SK-N-SH treated with all-trans-retinoic acid at 6 μM for 48 hours (cell line): ENCODE measurements around the gene HACD4.

ENCODE experiments used
- ATAC-seq: fragments of 200-7000 bp; cut with Tn5 transposase; 3 replicates; pipeline ENCODE4 v1.9.1; 2020; ENCODE audit warnings: mild to moderate bottlenecking, moderate library complexity
- ARNTL ChIP-seq: fragments of 450-650 bp; formaldehyde crosslinking; IDR thresholded peaks from 2 replicates; pipeline ENCODE4 v1.5.0; 2020; ENCODE audit warnings: low read depth, mild to moderate bottlenecking, moderate library complexity, borderline replicate concordance
- BACH2 ChIP-seq: fragments of 250-450 bp; sonication (Bioruptor Pico); IDR thresholded peaks from 2 replicates; pipeline ENCODE4 v1.9.0; 2021; ENCODE audit warnings: mild to moderate bottlenecking, borderline replicate concordance
- CSDC2 ChIP-seq: fragments of 250-450 bp; sonication (Bioruptor Pico); IDR thresholded peaks from 2 replicates; pipeline ENCODE4 v1.5.0; 2020; ENCODE audit warnings: mild to moderate bottlenecking, moderate library complexity
- ESRRG ChIP-seq: fragments of 250-450 bp; sonication (Bioruptor Pico); IDR thresholded peaks from 2 replicates; pipeline ENCODE4 v1.6.1; 2021; ENCODE audit warnings: mild to moderate bottlenecking
- GLIS3 ChIP-seq: fragments of 250-450 bp; sonication (Bioruptor Pico); IDR thresholded peaks from 2 replicates; pipeline ENCODE4 v1.5.0; 2020; ENCODE audit warnings: mild to moderate bottlenecking, moderate library complexity
- ISL1 ChIP-seq: fragments of 250-450 bp; sonication (Bioruptor Pico); IDR thresholded peaks from 2 replicates; pipeline ENCODE4 v2.1.2; 2022; ENCODE audit warnings: mild to moderate bottlenecking, moderate library complexity
- OSR1 ChIP-seq: fragments of 250-450 bp; sonication (Bioruptor Pico); IDR thresholded peaks from 2 replicates; pipeline ENCODE4 v1.8.0; 2022; ENCODE audit warnings: moderate library complexity, mild to moderate bottlenecking, inconsistent platforms
- PPARA ChIP-seq: fragments of 250-450 bp; sonication (Bioruptor Pico); IDR thresholded peaks from 2 replicates; pipeline ENCODE4 v1.5.0; 2020; ENCODE audit warnings: mild to moderate bottlenecking, borderline replicate concordance
- RARB ChIP-seq: fragments of 250-450 bp; sonication (Bioruptor Pico); IDR thresholded peaks from 2 replicates; pipeline ENCODE4 v1.8.0; 2021; ENCODE audit warnings: mild to moderate bottlenecking, moderate library complexity
- SNAI2 ChIP-seq: fragments of 250-450 bp; sonication (Bioruptor Pico); IDR thresholded peaks from 2 replicates; pipeline ENCODE4 v1.5.0; 2020; ENCODE audit warnings: mild to moderate bottlenecking, moderate library complexity
- TCF4 ChIP-seq: fragments of 250-450 bp; sonication (Bioruptor Pico); IDR thresholded peaks from 2 replicates; pipeline ENCODE4 v1.8.0; 2021; ENCODE audit warnings: mild to moderate bottlenecking, moderate library complexity, borderline replicate concordance
- TOX ChIP-seq: fragments of 250-450 bp; sonication (Bioruptor Pico); IDR thresholded peaks from 2 replicates; pipeline ENCODE4 v1.8.0; 2021; ENCODE audit warnings: mild to moderate bottlenecking, moderate library complexity, borderline replicate concordance
- ZC3H10 ChIP-seq: fragments of 250-450 bp; sonication (Bioruptor Pico); IDR thresholded peaks from 2 replicates; pipeline ENCODE4 v1.5.1; 2021; ENCODE audit warnings: mild to moderate bottlenecking, moderate library complexity
- ZFP3 ChIP-seq: fragments of 250-450 bp; sonication (Bioruptor Pico); IDR thresholded peaks from 2 replicates; pipeline ENCODE4 v1.5.0; 2020; ENCODE audit warnings: mild to moderate bottlenecking, moderate library complexity
- ZFP30 ChIP-seq: fragments of 450-650 bp; formaldehyde crosslinking; IDR thresholded peaks from 2 replicates; pipeline ENCODE4 v1.5.0; 2022; ENCODE audit warnings: mild to moderate bottlenecking, moderate library complexity
- ZNF565 ChIP-seq: fragments of 450-650 bp; formaldehyde crosslinking; conservative IDR thresholded peaks from 2 replicates; pipeline ENCODE4 v1.5.0; 2020; ENCODE audit warnings: low read depth, mild to moderate bottlenecking, moderate library complexity
- ZNF70 ChIP-seq: fragments of 450-650 bp; formaldehyde crosslinking; IDR thresholded peaks from 2 replicates; pipeline ENCODE4 v1.5.0; 2020; ENCODE audit warnings: mild to moderate bottlenecking, moderate library complexity
- ZNF8 ChIP-seq: fragments of 450-650 bp; formaldehyde crosslinking; IDR thresholded peaks from 2 replicates; pipeline ENCODE4 v1.5.0; 2020; ENCODE audit warnings: mild to moderate bottlenecking, moderate library complexity
- TF ChIP-seq, protein P1 (sequence below): fragments of 250-450 bp; sonication (Bioruptor Pico); IDR thresholded peaks from 2 replicates; pipeline ENCODE4 v1.5.1; 2020; ENCODE audit warnings: low read depth, mild to moderate bottlenecking, moderate library complexity
- TF ChIP-seq, protein P2 (sequence below): fragments of 250-450 bp; sonication (Bioruptor Pico); IDR thresholded peaks from 2 replicates; pipeline ENCODE4 v1.5.0; 2020; ENCODE audit warnings: mild to moderate bottlenecking, moderate library complexity
- TF ChIP-seq, protein P3 (sequence below): fragments of 250-450 bp; sonication (Bioruptor Pico); IDR thresholded peaks from 2 replicates; pipeline ENCODE4 v1.8.0; 2021; ENCODE audit warnings: low read depth, mild to moderate bottlenecking, moderate library complexity, borderline replicate concordance
- TF ChIP-seq, protein P4 (sequence below): fragments of 250-450 bp; sonication (Bioruptor Pico); IDR thresholded peaks from 2 replicates; pipeline ENCODE4 v1.8.0; 2020; ENCODE audit warnings: mild to moderate bottlenecking, moderate library complexity, borderline replicate concordance
- TF ChIP-seq, protein P5 (sequence below): fragments of 250-450 bp; sonication (Bioruptor Pico); IDR thresholded peaks from 2 replicates; pipeline ENCODE4 v1.5.1; 2021; ENCODE audit warnings: mild to moderate bottlenecking, moderate library complexity

The HACD4 gene

DNA sequence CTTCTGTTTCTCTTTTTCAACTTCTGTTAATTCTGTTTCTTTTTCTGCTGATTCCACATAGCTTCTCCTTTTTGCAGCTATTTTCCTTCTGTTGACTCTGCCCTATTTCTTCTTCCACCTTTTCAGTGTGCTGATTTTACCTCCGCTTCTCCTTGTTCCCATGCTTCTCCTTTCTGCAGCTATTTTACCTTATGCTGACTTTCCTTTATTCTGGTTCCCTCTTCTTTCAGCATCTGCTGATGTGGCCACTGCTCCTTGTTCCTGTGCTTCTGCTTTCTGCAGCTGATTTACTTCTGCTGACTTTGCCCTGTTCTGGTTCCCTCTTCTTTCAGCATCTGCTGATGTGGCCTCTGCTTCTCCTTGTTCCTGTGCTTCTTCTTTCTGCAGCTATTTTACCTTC is 58.8 kb downstream of the HACD4 start:
- no peak for ATAC-seq
- TF ChIP-seq TCF4 (CRISPR knock-in tag), result no peak
- no peak for TF ChIP-seq GLIS3
- TF ChIP-seq ZNF70 (CRISPR knock-in tag), result no peak
- TF ChIP-seq BACH2 (CRISPR knock-in tag), result no peak
- TF ChIP-seq, protein P1, sequence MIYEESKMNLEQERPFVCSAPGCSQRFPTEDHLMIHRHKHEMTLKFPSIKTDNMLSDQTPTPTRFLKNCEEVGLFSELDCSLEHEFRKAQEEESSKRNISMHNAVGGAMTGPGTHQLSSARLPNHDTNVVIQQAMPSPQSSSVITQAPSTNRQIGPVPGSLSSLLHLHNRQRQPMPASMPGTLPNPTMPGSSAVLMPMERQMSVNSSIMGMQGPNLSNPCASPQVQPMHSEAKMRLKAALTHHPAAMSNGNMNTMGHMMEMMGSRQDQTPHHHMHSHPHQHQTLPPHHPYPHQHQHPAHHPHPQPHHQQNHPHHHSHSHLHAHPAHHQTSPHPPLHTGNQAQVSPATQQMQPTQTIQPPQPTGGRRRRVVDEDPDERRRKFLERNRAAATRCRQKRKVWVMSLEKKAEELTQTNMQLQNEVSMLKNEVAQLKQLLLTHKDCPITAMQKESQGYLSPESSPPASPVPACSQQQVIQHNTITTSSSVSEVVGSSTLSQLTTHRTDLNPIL (CRISPR knock-in tag), result no peak
- TF ChIP-seq ESRRG (CRISPR knock-in tag), result no peak
- no peak for TF ChIP-seq ZFP3 (CRISPR knock-in tag)
- TF ChIP-seq ZC3H10 (CRISPR knock-in tag), result no peak
- no peak for TF ChIP-seq OSR1 (CRISPR knock-in tag)
- TF ChIP-seq, protein P2, sequence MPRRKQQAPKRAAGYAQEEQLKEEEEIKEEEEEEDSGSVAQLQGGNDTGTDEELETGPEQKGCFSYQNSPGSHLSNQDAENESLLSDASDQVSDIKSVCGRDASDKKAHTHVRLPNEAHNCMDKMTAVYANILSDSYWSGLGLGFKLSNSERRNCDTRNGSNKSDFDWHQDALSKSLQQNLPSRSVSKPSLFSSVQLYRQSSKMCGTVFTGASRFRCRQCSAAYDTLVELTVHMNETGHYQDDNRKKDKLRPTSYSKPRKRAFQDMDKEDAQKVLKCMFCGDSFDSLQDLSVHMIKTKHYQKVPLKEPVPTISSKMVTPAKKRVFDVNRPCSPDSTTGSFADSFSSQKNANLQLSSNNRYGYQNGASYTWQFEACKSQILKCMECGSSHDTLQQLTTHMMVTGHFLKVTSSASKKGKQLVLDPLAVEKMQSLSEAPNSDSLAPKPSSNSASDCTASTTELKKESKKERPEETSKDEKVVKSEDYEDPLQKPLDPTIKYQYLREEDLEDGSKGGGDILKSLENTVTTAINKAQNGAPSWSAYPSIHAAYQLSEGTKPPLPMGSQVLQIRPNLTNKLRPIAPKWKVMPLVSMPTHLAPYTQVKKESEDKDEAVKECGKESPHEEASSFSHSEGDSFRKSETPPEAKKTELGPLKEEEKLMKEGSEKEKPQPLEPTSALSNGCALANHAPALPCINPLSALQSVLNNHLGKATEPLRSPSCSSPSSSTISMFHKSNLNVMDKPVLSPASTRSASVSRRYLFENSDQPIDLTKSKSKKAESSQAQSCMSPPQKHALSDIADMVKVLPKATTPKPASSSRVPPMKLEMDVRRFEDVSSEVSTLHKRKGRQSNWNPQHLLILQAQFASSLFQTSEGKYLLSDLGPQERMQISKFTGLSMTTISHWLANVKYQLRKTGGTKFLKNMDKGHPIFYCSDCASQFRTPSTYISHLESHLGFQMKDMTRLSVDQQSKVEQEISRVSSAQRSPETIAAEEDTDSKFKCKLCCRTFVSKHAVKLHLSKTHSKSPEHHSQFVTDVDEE (CRISPR knock-in tag), result no peak
- TF ChIP-seq, protein P3, sequence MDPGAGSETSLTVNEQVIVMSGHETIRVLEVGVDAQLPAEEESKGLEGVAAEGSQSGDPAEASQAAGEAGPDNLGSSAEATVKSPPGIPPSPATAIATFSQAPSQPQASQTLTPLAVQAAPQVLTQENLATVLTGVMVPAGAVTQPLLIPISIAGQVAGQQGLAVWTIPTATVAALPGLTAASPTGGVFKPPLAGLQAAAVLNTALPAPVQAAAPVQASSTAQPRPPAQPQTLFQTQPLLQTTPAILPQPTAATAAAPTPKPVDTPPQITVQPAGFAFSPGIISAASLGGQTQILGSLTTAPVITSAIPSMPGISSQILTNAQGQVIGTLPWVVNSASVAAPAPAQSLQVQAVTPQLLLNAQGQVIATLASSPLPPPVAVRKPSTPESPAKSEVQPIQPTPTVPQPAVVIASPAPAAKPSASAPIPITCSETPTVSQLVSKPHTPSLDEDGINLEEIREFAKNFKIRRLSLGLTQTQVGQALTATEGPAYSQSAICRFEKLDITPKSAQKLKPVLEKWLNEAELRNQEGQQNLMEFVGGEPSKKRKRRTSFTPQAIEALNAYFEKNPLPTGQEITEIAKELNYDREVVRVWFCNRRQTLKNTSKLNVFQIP (CRISPR knock-in tag), result no peak
- TF ChIP-seq ZNF565 (CRISPR knock-in tag), result no peak
- no peak for TF ChIP-seq ZFP30 (CRISPR knock-in tag)
- no peak for TF ChIP-seq ZNF8 (CRISPR knock-in tag)
- TF ChIP-seq, protein P4, sequence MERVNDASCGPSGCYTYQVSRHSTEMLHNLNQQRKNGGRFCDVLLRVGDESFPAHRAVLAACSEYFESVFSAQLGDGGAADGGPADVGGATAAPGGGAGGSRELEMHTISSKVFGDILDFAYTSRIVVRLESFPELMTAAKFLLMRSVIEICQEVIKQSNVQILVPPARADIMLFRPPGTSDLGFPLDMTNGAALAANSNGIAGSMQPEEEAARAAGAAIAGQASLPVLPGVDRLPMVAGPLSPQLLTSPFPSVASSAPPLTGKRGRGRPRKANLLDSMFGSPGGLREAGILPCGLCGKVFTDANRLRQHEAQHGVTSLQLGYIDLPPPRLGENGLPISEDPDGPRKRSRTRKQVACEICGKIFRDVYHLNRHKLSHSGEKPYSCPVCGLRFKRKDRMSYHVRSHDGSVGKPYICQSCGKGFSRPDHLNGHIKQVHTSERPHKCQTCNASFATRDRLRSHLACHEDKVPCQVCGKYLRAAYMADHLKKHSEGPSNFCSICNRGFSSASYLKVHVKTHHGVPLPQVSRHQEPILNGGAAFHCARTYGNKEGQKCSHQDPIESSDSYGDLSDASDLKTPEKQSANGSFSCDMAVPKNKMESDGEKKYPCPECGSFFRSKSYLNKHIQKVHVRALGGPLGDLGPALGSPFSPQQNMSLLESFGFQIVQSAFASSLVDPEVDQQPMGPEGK (CRISPR knock-in tag), result no peak
- no peak for TF ChIP-seq ISL1 (CRISPR knock-in tag)
- TF ChIP-seq, protein P5, sequence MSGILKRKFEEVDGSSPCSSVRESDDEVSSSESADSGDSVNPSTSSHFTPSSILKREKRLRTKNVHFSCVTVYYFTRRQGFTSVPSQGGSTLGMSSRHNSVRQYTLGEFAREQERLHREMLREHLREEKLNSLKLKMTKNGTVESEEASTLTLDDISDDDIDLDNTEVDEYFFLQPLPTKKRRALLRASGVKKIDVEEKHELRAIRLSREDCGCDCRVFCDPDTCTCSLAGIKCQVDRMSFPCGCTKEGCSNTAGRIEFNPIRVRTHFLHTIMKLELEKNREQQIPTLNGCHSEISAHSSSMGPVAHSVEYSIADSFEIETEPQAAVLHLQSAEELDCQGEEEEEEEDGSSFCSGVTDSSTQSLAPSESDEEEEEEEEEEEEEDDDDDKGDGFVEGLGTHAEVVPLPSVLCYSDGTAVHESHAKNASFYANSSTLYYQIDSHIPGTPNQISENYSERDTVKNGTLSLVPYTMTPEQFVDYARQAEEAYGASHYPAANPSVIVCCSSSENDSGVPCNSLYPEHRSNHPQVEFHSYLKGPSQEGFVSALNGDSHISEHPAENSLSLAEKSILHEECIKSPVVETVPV (CRISPR knock-in tag), result no peak
- TF ChIP-seq SNAI2 (CRISPR knock-in tag), result no peak
- no peak for TF ChIP-seq PPARA (CRISPR knock-in tag)

DNA sequence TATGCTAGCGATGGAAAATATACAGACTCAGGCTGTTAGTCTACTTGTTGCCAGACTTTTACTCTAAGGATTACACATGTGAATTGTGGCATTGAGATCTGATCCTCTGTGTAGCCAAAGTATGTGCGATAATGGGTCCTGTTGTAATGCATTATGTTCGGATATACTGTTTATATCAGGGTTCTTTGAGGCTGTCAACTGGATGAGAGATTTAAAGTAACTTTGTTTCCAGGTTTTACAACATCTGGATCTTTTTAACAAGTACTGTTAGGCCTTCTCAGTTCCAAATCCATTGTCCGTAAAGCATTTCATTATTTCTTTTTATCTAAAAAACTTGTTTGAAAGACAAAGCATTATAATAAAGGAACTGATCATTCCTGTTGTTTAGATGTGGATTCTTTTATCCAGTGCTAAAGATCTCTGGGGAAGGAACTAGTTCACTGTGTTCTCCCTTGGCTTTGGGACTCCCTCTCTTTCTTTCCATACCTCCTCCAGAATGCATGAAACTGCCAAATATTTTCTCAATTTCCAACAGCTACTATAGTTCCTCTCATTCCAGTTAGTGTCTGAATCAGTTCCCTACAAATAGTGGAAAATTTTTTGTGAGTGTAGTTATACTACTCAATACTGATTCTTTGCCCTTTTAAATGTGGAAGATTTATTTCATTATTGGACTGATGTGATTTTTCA is 68.8 kb downstream of the HACD4 start:
- no peak for ATAC-seq
- TF ChIP-seq PPARA (CRISPR knock-in tag) (no peak), SNAI2 (CRISPR knock-in tag) (no peak), CSDC2 (CRISPR knock-in tag) (no peak), ZFP30 (CRISPR knock-in tag) (no peak), RARB (no peak), ZNF565 (CRISPR knock-in tag) (no peak), ARNTL (CRISPR knock-in tag) (no peak), BACH2 (CRISPR knock-in tag) (no peak), ZFP3 (CRISPR knock-in tag) (no peak), TCF4 (CRISPR knock-in tag) (no peak), ISL1 (CRISPR knock-in tag) (no peak), TOX (no peak), ZNF70 (CRISPR knock-in tag) (no peak)
- TF ChIP-seq, protein P2 (CRISPR knock-in tag), result no peak
- TF ChIP-seq, protein P3 (CRISPR knock-in tag), result no peak
- TF ChIP-seq, protein P1 (CRISPR knock-in tag), result no peak
